ENCODE measurements around the gene B9D1. TPM values are rescaled to one million over a fixed set of nuclear protein-coding genes. Genes with fewer than 3 reads are reported as not detected.

B9D1 gene
- total RNA-seq, 1 experiment from 2014 or later, result 31.9 TPM

DNA sequence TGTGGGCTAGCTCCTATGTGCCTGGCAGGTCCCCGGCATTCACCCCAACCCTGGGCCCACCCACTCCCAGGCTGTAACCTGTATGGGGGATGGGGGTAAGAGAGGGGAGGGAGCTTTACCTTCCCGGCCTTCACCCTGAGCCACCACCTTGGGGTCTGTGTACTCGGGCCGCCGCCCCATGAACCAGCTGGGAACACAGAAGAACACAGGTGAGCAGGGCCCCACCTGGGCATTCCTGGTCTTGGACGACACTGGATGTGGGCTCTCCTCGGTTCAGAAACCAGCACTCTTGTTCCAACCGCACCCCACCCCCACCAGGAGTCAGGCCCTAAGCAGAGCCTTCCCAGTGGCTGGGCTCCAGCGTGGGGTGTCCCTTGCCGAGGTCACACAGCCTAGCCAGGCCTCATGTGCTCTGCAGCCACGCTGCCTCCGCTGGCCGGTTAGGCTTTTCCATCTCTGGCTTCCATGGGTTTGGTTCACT is 18.8 kb downstream of the B9D1 start (continued):
- TF ChIP-seq, protein P1, sequence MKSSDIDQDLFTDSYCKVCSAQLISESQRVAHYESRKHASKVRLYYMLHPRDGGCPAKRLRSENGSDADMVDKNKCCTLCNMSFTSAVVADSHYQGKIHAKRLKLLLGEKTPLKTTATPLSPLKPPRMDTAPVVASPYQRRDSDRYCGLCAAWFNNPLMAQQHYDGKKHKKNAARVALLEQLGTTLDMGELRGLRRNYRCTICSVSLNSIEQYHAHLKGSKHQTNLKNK (CRISPR knock-in tag; IDR thresholded peaks at IDR 0.05), result no peak

DNA sequence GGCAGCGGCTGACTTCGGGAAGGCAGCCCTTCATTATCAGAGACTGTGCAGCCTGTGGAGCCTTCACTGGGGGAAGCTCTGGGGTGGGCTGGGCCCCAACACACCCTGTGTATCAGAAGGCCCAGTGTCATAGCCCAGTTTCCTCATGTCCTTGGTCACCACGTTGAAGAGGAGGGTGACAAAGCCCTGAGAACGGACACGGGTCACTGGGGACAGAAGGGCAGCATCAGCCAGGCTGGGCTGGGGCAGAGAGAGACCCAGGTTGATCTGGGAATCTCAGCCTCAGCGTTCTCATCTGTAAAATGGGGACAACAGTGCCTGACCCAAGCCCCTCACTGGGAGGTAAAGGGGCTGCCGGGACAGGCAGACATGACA is 19.3 kb downstream of the B9D1 start:
- ATAC-seq, result no peak
- H3K9me3 Mint-ChIP-seq, result no peaks in the 10 kb centered on the region
- H3K4me3 Mint-ChIP-seq, result no peak overlapping the region
- POLR2A ChIA-PET, result no interaction called here
- no peak for DNase-seq (ENCODE audit: low spot score)
- TF ChIP-seq, protein P1 (CRISPR knock-in tag; IDR thresholded peaks at IDR 0.05), result no peak
- no peak for TF ChIP-seq ELF4 (CRISPR knock-in tag; IDR thresholded peaks at IDR 0.05; ENCODE audit: low read depth)
- TF ChIP-seq, protein P2, sequence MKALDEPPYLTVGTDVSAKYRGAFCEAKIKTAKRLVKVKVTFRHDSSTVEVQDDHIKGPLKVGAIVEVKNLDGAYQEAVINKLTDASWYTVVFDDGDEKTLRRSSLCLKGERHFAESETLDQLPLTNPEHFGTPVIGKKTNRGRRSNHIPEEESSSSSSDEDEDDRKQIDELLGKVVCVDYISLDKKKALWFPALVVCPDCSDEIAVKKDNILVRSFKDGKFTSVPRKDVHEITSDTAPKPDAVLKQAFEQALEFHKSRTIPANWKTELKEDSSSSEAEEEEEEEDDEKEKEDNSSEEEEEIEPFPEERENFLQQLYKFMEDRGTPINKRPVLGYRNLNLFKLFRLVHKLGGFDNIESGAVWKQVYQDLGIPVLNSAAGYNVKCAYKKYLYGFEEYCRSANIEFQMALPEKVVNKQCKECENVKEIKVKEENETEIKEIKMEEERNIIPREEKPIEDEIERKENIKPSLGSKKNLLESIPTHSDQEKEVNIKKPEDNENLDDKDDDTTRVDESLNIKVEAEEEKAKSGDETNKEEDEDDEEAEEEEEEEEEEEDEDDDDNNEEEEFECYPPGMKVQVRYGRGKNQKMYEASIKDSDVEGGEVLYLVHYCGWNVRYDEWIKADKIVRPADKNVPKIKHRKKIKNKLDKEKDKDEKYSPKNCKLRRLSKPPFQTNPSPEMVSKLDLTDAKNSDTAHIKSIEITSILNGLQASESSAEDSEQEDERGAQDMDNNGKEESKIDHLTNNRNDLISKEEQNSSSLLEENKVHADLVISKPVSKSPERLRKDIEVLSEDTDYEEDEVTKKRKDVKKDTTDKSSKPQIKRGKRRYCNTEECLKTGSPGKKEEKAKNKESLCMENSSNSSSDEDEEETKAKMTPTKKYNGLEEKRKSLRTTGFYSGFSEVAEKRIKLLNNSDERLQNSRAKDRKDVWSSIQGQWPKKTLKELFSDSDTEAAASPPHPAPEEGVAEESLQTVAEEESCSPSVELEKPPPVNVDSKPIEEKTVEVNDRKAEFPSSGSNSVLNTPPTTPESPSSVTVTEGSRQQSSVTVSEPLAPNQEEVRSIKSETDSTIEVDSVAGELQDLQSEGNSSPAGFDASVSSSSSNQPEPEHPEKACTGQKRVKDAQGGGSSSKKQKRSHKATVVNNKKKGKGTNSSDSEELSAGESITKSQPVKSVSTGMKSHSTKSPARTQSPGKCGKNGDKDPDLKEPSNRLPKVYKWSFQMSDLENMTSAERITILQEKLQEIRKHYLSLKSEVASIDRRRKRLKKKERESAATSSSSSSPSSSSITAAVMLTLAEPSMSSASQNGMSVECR (CRISPR knock-in tag; IDR thresholded peaks at IDR 0.05; ENCODE audit: borderline replicate concordance), result no peak
- TF ChIP-seq ATF1 (CRISPR knock-in tag; IDR thresholded peaks at IDR 0.05), result no peak
- no peak for TF ChIP-seq CBFB (CRISPR knock-in tag; IDR thresholded peaks at IDR 0.05; ENCODE audit: low read depth)
- TF ChIP-seq TCF7 (CRISPR knock-in tag; IDR thresholded peaks at IDR 0.05; ENCODE audit: low read depth), result no peak
- no peak for TF ChIP-seq ZNF232 (CRISPR knock-in tag; IDR thresholded peaks at IDR 0.05)
- no peak for TF ChIP-seq NFYB (CRISPR knock-in tag; conservative IDR thresholded peaks at IDR 0.05; ENCODE audit: low read depth)
- no peak for TF ChIP-seq ZNF219 (CRISPR knock-in tag; IDR thresholded peaks at IDR 0.05; ENCODE audit: borderline replicate concordance)
- H3K4me1 Mint-ChIP-seq, result peaks cover 31% of the 10 kb centered on the region
- CTCF ChIA-PET, result interaction anchor here (1.3 to 1.5 kb wide), 2 partner anchors 21 to 26 kb away, joined by 3 to 6 read pairs; no protein-coding TSS in a partner anchor
- H3K36me3 Mint-ChIP-seq, result peaks cover 3% of the 10 kb centered on the region; the same call in 1 of the 2 replicates
- no peaks in the 10 kb centered on the region for H3K27me3 Mint-ChIP-seq (ENCODE audit: low read depth)
- no peak overlapping the region for H3K27ac Mint-ChIP-seq

DNA sequence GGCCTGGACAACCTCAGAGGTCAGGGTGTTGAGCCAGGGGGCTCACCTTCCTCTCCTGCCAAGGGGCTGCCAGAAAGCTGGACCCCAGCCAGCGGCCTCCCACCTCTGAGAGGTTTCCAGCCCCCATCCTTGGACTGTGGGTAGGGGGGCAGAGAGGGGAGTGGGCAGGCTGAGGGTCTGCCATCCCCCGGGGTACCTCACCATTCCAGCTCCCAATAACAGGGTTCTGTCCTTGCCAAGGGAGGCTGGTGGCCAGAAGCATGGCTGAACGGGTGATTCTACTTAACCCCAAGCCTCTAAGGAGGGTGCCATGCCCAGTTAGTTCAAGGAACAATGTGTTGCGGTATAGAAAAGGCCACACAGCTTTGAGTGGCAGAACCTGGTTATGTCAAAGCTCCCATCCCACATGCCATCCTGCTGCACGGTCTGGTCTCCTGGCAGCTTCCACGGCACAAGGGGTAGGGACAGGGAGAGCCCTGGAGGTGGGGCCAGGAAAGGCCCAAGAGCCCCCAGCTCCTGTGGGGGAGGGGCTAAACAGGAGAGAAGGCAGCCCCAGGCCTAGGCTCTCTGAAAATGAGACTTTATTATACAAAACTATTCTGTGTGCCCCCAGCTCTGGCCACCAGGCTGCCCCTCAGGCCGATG is 19.8 kb downstream of the B9D1 start:
- H3K36me3 Mint-ChIP-seq, result peaks cover 3% of the 10 kb centered on the region; the same call in 1 of the 2 replicates
- H3K4me3 Mint-ChIP-seq, result no peak overlapping the region
- ATAC-seq, result no peak
- TF ChIP-seq, protein P3, sequence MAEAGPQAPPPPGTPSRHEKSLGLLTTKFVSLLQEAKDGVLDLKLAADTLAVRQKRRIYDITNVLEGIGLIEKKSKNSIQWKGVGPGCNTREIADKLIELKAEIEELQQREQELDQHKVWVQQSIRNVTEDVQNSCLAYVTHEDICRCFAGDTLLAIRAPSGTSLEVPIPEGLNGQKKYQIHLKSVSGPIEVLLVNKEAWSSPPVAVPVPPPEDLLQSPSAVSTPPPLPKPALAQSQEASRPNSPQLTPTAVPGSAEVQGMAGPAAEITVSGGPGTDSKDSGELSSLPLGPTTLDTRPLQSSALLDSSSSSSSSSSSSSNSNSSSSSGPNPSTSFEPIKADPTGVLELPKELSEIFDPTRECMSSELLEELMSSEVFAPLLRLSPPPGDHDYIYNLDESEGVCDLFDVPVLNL (CRISPR knock-in tag; IDR thresholded peaks at IDR 0.05; ENCODE audit: borderline replicate concordance, low read depth), result no peak
- TF ChIP-seq NR3C1 (CRISPR knock-in tag; conservative IDR thresholded peaks at IDR 0.05; ENCODE audit: low read depth) (no peak), ZNF317 (CRISPR knock-in tag; IDR thresholded peaks at IDR 0.05; ENCODE audit: borderline replicate concordance, low read depth) (no peak), TEAD4 (CRISPR knock-in tag; IDR thresholded peaks at IDR 0.05) (no peak), JUN (CRISPR knock-in tag; IDR thresholded peaks at IDR 0.05) (no peak), NFYB (CRISPR knock-in tag; conservative IDR thresholded peaks at IDR 0.05; ENCODE audit: low read depth) (no peak), PRRX2 (CRISPR knock-in tag; IDR thresholded peaks at IDR 0.05) (no peak)
- TF ChIP-seq, protein P4, sequence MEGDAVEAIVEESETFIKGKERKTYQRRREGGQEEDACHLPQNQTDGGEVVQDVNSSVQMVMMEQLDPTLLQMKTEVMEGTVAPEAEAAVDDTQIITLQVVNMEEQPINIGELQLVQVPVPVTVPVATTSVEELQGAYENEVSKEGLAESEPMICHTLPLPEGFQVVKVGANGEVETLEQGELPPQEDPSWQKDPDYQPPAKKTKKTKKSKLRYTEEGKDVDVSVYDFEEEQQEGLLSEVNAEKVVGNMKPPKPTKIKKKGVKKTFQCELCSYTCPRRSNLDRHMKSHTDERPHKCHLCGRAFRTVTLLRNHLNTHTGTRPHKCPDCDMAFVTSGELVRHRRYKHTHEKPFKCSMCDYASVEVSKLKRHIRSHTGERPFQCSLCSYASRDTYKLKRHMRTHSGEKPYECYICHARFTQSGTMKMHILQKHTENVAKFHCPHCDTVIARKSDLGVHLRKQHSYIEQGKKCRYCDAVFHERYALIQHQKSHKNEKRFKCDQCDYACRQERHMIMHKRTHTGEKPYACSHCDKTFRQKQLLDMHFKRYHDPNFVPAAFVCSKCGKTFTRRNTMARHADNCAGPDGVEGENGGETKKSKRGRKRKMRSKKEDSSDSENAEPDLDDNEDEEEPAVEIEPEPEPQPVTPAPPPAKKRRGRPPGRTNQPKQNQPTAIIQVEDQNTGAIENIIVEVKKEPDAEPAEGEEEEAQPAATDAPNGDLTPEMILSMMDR (IDR thresholded peaks at IDR 0.05), result no peak
- TF ChIP-seq, protein P5, sequence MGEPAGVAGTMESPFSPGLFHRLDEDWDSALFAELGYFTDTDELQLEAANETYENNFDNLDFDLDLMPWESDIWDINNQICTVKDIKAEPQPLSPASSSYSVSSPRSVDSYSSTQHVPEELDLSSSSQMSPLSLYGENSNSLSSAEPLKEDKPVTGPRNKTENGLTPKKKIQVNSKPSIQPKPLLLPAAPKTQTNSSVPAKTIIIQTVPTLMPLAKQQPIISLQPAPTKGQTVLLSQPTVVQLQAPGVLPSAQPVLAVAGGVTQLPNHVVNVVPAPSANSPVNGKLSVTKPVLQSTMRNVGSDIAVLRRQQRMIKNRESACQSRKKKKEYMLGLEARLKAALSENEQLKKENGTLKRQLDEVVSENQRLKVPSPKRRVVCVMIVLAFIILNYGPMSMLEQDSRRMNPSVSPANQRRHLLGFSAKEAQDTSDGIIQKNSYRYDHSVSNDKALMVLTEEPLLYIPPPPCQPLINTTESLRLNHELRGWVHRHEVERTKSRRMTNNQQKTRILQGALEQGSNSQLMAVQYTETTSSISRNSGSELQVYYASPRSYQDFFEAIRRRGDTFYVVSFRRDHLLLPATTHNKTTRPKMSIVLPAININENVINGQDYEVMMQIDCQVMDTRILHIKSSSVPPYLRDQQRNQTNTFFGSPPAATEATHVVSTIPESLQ (CRISPR knock-in tag; IDR thresholded peaks at IDR 0.05), result no peak
- TF ChIP-seq, protein P6, sequence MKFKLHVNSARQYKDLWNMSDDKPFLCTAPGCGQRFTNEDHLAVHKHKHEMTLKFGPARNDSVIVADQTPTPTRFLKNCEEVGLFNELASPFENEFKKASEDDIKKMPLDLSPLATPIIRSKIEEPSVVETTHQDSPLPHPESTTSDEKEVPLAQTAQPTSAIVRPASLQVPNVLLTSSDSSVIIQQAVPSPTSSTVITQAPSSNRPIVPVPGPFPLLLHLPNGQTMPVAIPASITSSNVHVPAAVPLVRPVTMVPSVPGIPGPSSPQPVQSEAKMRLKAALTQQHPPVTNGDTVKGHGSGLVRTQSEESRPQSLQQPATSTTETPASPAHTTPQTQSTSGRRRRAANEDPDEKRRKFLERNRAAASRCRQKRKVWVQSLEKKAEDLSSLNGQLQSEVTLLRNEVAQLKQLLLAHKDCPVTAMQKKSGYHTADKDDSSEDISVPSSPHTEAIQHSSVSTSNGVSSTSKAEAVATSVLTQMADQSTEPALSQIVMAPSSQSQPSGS (CRISPR knock-in tag; IDR thresholded peaks at IDR 0.05; ENCODE audit: borderline replicate concordance, low read depth), result no peak
- TF ChIP-seq, protein P7, sequence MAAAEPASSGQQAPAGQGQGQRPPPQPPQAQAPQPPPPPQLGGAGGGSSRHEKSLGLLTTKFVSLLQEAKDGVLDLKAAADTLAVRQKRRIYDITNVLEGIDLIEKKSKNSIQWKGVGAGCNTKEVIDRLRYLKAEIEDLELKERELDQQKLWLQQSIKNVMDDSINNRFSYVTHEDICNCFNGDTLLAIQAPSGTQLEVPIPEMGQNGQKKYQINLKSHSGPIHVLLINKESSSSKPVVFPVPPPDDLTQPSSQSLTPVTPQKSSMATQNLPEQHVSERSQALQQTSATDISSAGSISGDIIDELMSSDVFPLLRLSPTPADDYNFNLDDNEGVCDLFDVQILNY (CRISPR knock-in tag; IDR thresholded peaks at IDR 0.05), result no peak

More for the DNA sequence above, 19.8 kb downstream of the B9D1 start:
- H3K27me3 Mint-ChIP-seq (ENCODE audit: low read depth), result no peaks in the 10 kb centered on the region
- no peaks in the 10 kb centered on the region for H3K9me3 Mint-ChIP-seq
- no peak overlapping the region for H3K27ac Mint-ChIP-seq
- ChIA-PET CTCF (interaction anchor here (1.0 to 1.5 kb wide), 2 partner anchors 25 to 104 kb away, joined by 3 read pairs; no protein-coding TSS in a partner anchor), POLR2A (no interaction called here)
- H3K4me1 Mint-ChIP-seq, result peaks cover 36% of the 10 kb centered on the region
- no peak for DNase-seq (ENCODE audit: low spot score)

Measured in WTC11 (cell line).